ENCODE results near the gene DPEP1.

DNA sequence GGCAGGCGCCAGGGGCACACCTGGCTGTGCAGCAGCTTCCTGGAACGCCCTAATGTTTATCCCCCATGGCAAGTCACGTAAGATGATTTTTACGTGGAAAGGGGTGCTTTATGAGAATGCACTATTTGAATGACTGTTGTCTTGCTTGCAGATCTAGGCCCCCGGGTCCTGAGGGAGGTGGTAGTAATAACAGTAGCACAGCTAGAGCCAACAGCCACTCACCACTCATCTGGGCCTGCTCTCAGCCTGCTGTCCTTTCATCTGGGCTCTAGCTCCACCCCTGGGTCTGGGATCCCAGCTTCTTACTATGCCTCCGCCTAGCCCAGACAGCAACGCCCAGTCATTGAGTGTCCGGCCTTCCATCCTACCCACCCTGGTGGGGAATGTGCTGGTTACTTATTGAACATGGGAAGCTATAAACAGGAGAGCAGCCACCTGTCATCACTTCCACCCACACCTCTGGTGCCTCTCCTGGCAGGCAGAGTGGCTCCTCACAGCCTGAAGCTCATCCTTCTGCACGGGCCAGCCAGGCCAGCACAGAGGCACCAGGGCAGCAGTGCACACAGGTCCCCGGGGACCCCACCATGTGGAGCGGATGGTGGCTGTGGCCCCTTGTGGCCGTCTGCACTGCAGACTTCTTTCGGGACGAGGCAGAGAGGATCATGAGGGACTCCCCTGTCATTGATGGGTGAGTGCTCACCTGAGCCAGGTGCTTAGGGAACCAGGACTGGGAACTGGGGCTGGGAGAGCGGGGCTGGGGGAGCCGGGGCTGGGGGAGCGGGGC, 16.6 kb downstream of the DPEP1 start:
- TF ChIP-seq CTCF (IDR thresholded peaks at IDR 0.05) (no peak), EZH2phosphoT487 (IDR thresholded peaks at IDR 0.05) (no peak), EZH2 (IDR thresholded peaks at IDR 0.05) (no peak)
